Left hindlimb (tissue), 1 donor: Measurements from ENCODE around the gene PPP1R14B.

Experiments
- DNase-seq: peaks from one replicate; pipeline ENCODE4 v3.0.0-alpha.2; 2018

The PPP1R14B gene

GRCh38 chr11:64208086-64208795, 38.5 kb downstream of the PPP1R14B start:
- DNase-seq, result no peak

DNA sequence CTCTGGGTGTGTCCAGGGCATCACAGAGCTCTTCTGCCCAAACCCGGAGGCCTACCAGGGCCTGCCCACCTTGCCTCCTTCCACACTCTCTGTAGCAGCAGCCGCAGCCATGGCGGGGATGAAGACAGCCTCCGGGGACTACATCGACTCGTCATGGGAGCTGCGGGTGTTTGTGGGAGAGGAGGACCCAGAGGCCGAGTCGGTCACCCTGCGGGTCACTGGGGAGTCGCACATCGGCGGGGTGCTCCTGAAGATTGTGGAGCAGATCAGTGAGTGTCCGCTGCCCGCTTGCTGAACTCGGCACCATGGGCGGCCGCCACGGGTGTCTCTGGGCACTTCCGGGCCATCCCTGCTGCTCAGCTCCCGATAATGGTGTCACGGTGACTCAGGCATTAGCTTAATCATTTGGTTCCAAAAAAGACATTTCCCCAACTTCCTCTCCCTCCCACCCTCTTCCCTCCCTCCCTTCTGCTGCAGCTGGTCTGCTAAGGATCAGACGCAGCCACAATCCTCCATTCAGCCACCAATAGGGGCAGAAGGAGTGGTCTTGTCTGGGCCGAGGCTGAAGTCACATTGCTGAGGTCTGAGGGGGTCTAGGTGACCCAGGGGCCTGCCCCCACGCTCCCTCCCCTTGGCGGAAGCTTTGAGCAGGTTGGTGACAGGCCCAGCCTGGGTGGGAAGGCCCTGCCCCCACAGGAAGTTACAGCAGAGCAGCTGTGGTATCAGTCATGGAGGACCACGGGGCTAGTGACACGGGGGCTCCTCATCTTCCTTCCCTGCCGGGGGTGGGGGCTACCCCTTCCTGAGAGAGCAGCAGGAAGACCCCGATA, 39.3 kb downstream of the PPP1R14B start:
- DNase-seq, result peak; percentile 57

- DNase-seq, result no peak
Observed at GRCh38 chr11:64206457-64207255, 40.1 kb downstream of the PPP1R14B start, which contains the start of gene FERMT3. Gene FERMT3, plus strand, starts transcription at chr11:64206721. Its CDS starts 644 bp downstream, at chr11:64207365.

- peak; percentile 82 for DNase-seq
Observed at GRCh38 chr11:64204464-64204989, 42.2 kb downstream of the PPP1R14B start.

- no peak for DNase-seq
Observed at GRCh38 chr11:64204080-64204440, 42.7 kb downstream of the PPP1R14B start.

DNA sequence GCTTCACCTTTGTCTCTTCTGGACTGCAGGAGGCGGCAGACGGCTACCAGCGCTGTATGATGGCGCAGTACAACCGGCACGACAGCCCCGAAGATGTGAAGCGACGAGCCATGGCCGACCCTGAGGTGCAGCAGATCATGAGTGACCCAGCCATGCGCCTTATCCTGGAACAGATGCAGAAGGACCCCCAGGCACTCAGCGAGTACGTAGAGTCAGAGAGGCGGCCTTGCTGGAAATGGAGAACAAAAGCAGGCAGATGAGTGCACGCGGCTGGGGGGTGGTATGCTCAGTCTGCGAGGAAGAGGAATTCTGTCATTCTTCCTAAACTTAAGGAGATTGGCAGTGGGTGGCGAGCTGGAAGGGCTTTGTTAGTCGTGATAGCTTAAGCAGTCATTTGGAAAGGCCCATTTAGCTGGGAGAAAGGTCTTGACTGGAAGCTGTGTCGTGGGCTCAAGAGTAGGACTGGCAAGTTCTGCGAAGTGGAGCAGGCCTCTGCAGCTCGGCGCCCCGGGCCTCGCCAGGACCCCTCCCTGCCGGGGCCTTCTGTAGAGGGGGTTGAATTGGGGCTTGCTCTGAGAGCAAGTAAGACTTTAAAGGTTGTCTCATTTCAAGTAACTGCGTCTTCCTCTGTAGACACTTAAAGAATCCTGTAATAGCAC, 43.2 kb downstream of the PPP1R14B start:
- no peak for DNase-seq

GRCh38 chr11:64202992-64203391, 43.8 kb downstream of the PPP1R14B start:
- no peak for DNase-seq

GRCh38 chr11:64201543-64201942, 45.2 kb downstream of the PPP1R14B start:
- no peak for DNase-seq

- DNase-seq, result no peak
Observed at GRCh38 chr11:64198511-64198910, 48.2 kb downstream of the PPP1R14B start.

- no peak for DNase-seq
Observed at GRCh38 chr11:64196626-64197025, 50.1 kb downstream of the PPP1R14B start.
